Brain microvascular endothelial cell (primary cell): ENCODE data around the gene COG2.
A peak's percentile ranks its signal among the peaks of the same experiment; 100 is the strongest.
"Not testable (repeated sequence)": the region's sequence is repeated elsewhere in the genome, so short reads cannot be mapped to it uniquely, and the experiment has no call there.

ENCODE experiments used
- DNase-seq: peaks from one replicate; pipeline ENCODE4 v3.0.0-alpha.2; 2020
- H3K27ac ChIP-seq: fragments of 250-450 bp; sonication (Bioruptor Pico); 2 replicates; pipeline ENCODE4 v1.5.1; 2020; ENCODE audit warnings: mild to moderate bottlenecking, moderate library complexity
- H3K27me3 ChIP-seq: fragments of 250-450 bp; sonication (Bioruptor Pico); replicated peaks from 2 replicates; pipeline ENCODE4 v1.5.1; 2020; ENCODE audit warnings: mild to moderate bottlenecking
- H3K36me3 ChIP-seq: fragments of 250-450 bp; sonication (Bioruptor Pico); replicated peaks from 2 replicates; pipeline ENCODE4 v1.5.1; 2020; ENCODE audit warnings: mild to moderate bottlenecking
- H3K4me3 ChIP-seq: 2 replicates; pipeline ENCODE4 v1.5.1; 2011; ENCODE audit warnings: low read depth, mild to moderate bottlenecking, control low read depth, low read length, moderate library complexity
- CTCF ChIP-seq: IDR thresholded peaks from 2 replicates; pipeline ENCODE4 v1.5.1; 2011; ENCODE audit warnings: low read depth, mild to moderate bottlenecking, moderate library complexity, low read length, control low read depth, inconsistent platforms; ENCODE audit errors: missing control alignments
- in situ Hi-C: cut with HindIII; loops from 2 replicates; pipeline ENCODE4 v1.10.0; 2017; ENCODE audit warnings: low sequenced_read_pairs, low pct_ligation_motif_present

COG2 gene

GRCh38 chr1:230713138-230713537 is 70.9 kb downstream of the COG2 start:
- Histone ChIP-seq H3K4me3 (no peak overlapping the region), H3K36me3 (no peaks in the 10 kb centered on the region), H3K27me3 (no peaks in the 10 kb centered on the region), H3K27ac (no peak overlapping the region)
- in situ Hi-C loops, result no loop called here
- DNase-seq, result no peak
- no peak for TF ChIP-seq CTCF

- Histone ChIP-seq H3K27ac (no peak overlapping the region), H3K4me3 (no peak overlapping the region), H3K36me3 (no peaks in the 10 kb centered on the region), H3K27me3 (no peaks in the 10 kb centered on the region)
- in situ Hi-C loops, result no loop called here
- TF ChIP-seq CTCF, result no peak
- no peak for DNase-seq
These were observed 71.2 kb downstream of the COG2 start for GRCh38 chr1:230713547-230713914.

- Histone ChIP-seq H3K27me3 (no peaks in the 10 kb centered on the region), H3K27ac (no peak within 1 kb of the TSS), H3K4me3 (no peak within 1 kb of the TSS), H3K36me3 (no peaks in the 10 kb centered on the region)
- no peak for TF ChIP-seq CTCF
- DNase-seq, result peak; percentile 58
- in situ Hi-C loops, result no loop called here
These were observed 71.9 kb downstream of the COG2 start, which contains the start of gene AGT for GRCh38 chr1:230713915-230714764. TSS of gene AGT (minus strand) at chr1:230714122. CDS start at chr1:230710823, 3,299 bp downstream.

- no peak for DNase-seq
- Histone ChIP-seq H3K27ac (no peak overlapping the region), H3K4me3 (no peak overlapping the region), H3K36me3 (no peaks in the 10 kb centered on the region), H3K27me3 (no peaks in the 10 kb centered on the region)
- in situ Hi-C loops, result no loop called here
- TF ChIP-seq CTCF, result peak; percentile 18
These were observed 73.2 kb downstream of the COG2 start for GRCh38 chr1:230715510-230715909.

- H3K27me3 ChIP-seq, H3K4me3 ChIP-seq, in situ Hi-C loops, H3K36me3 ChIP-seq, H3K27ac ChIP-seq, DNase-seq: not testable (repeated sequence)
These were observed 74.2 kb downstream of the COG2 start for GRCh38 chr1:230716453-230716852.

GRCh38 chr1:230717251-230717650 is 75.0 kb downstream of the COG2 start:
- no peak for TF ChIP-seq CTCF
- H3K27me3 ChIP-seq, result no peaks in the 10 kb centered on the region
- in situ Hi-C loops, result no loop called here

GRCh38 chr1:230721849-230722522 is 79.7 kb downstream of the COG2 start:
- DNase-seq, H3K27ac ChIP-seq, H3K27me3 ChIP-seq, H3K36me3 ChIP-seq, H3K4me3 ChIP-seq, in situ Hi-C loops: not testable (repeated sequence)

More at GRCh38 chr1:230717251-230717650, 75.0 kb downstream of the COG2 start:
- DNase-seq, result no peak
- Histone ChIP-seq H3K36me3 (no peaks in the 10 kb centered on the region), H3K4me3 (no peak overlapping the region), H3K27ac (no peak overlapping the region)
